GM21360 (cell line): Measurements from ENCODE around the gene DNAH17.

ENCODE experiments used
- ATAC-seq: cut with Tn5 transposase; IDR thresholded peaks from one replicate; pipeline ENCODE4 v1.9.1; 2021; ENCODE audit warnings: mild to moderate bottlenecking, moderate library complexity; ENCODE audit not compliant: unreplicated experiment

The DNAH17 gene

GRCh38 chr17:78399028-78399692, 178.0 kb downstream of the DNAH17 start:
- ATAC-seq = no peak

- ATAC-seq = no peak
Observed at GRCh38 chr17:78398390-78398789, 178.8 kb downstream of the DNAH17 start.

- ATAC-seq = no peak
Observed at GRCh38 chr17:78397681-78398101, 179.5 kb downstream of the DNAH17 start.

GRCh38 chr17:78396441-78397337, 180.5 kb downstream of the DNAH17 start:
- ATAC-seq = no peak

- no peak for ATAC-seq
Observed at GRCh38 chr17:78395155-78395554, 182.0 kb downstream of the DNAH17 start.

GRCh38 chr17:78394209-78394608, 183.0 kb downstream of the DNAH17 start:
- no peak for ATAC-seq

- ATAC-seq = no peak
Observed at GRCh38 chr17:78393575-78393974, 183.6 kb downstream of the DNAH17 start.

- ATAC-seq = no peak
Observed at GRCh38 chr17:78392295-78392694, 184.9 kb downstream of the DNAH17 start.

- ATAC-seq = no peak
Observed at GRCh38 chr17:78391843-78392242, 185.4 kb downstream of the DNAH17 start.

- no peak for ATAC-seq
Observed at GRCh38 chr17:78391051-78391431, 186.2 kb downstream of the DNAH17 start.

- no peak for ATAC-seq
Observed at GRCh38 chr17:78390241-78391050, 186.8 kb downstream of the DNAH17 start.

- ATAC-seq = no peak
Observed at GRCh38 chr17:78387977-78388941, 188.9 kb downstream of the DNAH17 start.

- no peak for ATAC-seq
Observed at GRCh38 chr17:78384479-78385175, 192.6 kb downstream of the DNAH17 start.

- no peak for ATAC-seq
Observed at GRCh38 chr17:78383725-78384471, 193.3 kb downstream of the DNAH17 start.

- ATAC-seq = no peak
Observed at GRCh38 chr17:78381601-78382232, 195.5 kb downstream of the DNAH17 start.

- no peak for ATAC-seq
Observed at GRCh38 chr17:78380370-78380769, 196.8 kb downstream of the DNAH17 start.

GRCh38 chr17:78379131-78379491, 198.1 kb downstream of the DNAH17 start:
- ATAC-seq = no peak
